GM04503 (cell line): ENCODE results near the gene TM9SF2.

Source experiments
- DNase-seq: peaks from one replicate; pipeline ENCODE4 v3.0.0-alpha.2; 2012; ENCODE audit warnings: low read depth

Gene TM9SF2

GRCh38 chr13:99577934-99578917 lies 77.0 kb downstream of the TM9SF2 start:
- DNase-seq = no peak

- no peak for DNase-seq
Observed at GRCh38 chr13:99580500-99581268, 79.4 kb downstream of the TM9SF2 start.

GRCh38 chr13:99582511-99582910 lies 81.2 kb downstream of the TM9SF2 start:
- DNase-seq = no peak

GRCh38 chr13:99585609-99586008 lies 84.3 kb downstream of the TM9SF2 start:
- DNase-seq = no peak

GRCh38 chr13:99587021-99587420 lies 85.7 kb downstream of the TM9SF2 start:
- no peak for DNase-seq

- no peak for DNase-seq
Observed at GRCh38 chr13:99587893-99588606, 86.8 kb downstream of the TM9SF2 start.

- no peak for DNase-seq
Observed at GRCh38 chr13:99589575-99589974, 88.3 kb downstream of the TM9SF2 start.

- no peak for DNase-seq
Observed at GRCh38 chr13:99590519-99591011, 89.3 kb downstream of the TM9SF2 start.

GRCh38 chr13:99596180-99596579 lies 94.9 kb downstream of the TM9SF2 start:
- no peak for DNase-seq

- DNase-seq = no peak
Observed at GRCh38 chr13:99600318-99600717, 99.0 kb downstream of the TM9SF2 start.

- DNase-seq = no peak
Observed at GRCh38 chr13:99601535-99601934, 100.3 kb downstream of the TM9SF2 start.

GRCh38 chr13:99604636-99605035 lies 103.4 kb downstream of the TM9SF2 start:
- DNase-seq = no peak

GRCh38 chr13:99605420-99606323 lies 104.4 kb downstream of the TM9SF2 start:
- DNase-seq = no peak

GRCh38 chr13:99606324-99607066 lies 105.2 kb downstream of the TM9SF2 start, which contains the start of gene CLYBL:
CLYBL (plus strand) TSS chr13:99606690.
- no peak for DNase-seq

- DNase-seq = no peak
Observed at GRCh38 chr13:99608345-99608744, 107.1 kb downstream of the TM9SF2 start.

- no peak for DNase-seq
Observed at GRCh38 chr13:99610702-99611289, 109.5 kb downstream of the TM9SF2 start.
